Muscle of arm (tissue), 12 donors: ENCODE results near the gene KCNQ4. TPM values are rescaled to one million over a fixed set of nuclear protein-coding genes. Genes with fewer than 3 reads are reported as not detected.

ENCODE experiments used
- DNase-seq: peaks from one replicate; pipeline ENCODE4 v3.0.0-alpha.2; 2013
- polyA plus RNA-seq, 12 donors: library from polyadenylated mRNA; unstranded; fragments of 120-200 nt; gene quantifications; one replicate each; pipeline ENCODE4 v1.2.1, GENCODE V29; 2013; ENCODE audit not compliant: insufficient read length in 12 of 12

The KCNQ4 gene
- polyA plus RNA-seq, 12 donors: 9.0 to 36.6 (median 23.6) TPM; not detected in 1

GRCh38 chr1:40774266-40774998 lies 9.2 kb upstream of the KCNQ4 start:
- DNase-seq: peak; percentile 40

DNA sequence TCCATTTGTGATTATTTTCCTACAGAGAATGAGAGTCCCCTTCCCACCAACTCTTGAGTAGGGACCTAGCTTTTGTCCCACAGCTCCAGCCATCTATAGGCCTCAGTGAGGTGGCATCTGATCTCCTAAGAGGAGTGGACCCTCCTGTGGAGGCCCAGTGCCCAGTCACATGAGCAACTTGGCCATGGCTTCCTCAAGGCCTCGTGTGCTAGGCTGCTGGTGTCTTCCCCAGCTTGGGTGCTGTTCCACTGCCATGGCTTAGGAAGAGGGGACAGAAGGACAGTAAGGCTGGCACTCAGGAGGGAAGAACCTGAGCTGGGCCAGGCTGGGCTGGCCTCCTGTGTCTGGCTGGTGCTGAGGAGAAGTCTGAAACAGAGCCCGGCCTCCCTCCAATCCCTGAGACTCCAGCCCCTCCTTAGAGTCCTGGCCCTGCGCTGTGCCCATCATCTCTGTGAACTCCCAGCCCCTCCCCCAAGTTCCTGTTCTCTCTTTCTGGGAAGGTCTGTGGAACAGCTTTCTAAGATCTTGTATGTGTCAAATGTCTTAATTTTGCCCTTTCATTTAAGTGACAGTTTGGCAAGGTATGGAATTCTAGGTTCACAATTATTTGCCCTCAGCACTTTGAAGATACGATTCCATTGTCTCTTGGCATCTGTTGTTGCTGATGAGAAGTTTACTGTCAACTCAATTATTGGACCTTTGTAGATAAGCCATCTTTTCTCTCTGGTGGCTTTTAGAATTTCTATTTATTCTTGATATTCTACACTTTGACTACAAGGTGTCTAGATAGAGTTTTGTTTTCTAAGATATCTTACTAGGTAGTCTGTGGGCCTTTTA lies 7.1 kb upstream of the KCNQ4 start:
- no peak for DNase-seq

GRCh38 chr1:40777224-40777970 lies 6.2 kb upstream of the KCNQ4 start:
- DNase-seq: no peak

DNA sequence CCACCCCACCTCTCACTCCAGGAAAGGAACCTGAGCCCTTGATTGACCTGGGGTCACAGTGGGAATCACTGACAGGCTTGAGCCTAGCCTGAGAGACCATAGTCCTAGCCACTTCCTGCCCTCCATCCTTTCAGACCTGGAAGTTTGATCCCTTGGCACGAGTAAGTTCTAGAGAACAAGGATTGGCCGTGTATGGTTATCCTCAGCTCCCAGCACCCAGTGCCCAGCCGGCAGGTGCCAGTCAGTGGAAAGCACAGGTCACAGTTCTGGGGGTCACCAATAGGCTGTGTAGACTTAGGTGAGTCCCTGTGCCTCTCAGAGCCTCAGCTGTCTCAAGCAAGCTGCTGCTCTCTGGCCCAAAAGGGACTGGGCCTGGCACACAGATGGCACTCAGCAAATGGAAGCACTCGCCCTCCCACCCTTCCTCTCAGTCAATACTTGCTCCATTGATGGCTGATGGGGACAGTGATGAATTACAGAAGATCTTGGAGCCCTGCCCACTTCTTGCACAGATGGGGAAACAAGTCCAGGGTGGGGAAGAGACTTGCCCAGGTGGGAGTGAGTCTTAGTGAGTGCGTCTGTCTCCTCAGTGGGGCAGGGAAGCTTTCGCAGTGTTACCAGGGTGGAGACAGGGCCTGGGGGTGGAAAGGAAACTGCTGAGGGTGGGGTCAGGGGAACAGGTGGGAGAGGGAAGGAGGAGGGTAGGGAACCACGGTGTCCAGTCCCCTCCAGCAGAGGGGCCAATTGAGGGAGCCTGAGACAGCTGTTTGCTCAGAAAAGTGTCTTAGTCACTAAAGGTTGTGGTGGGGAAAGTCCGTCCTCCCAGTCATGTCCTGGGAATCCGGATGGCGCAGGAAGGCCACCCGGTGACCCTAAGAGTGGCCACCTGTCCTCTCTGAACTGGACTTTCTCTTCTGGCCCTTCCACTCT lies 2.6 kb upstream of the KCNQ4 start:
- no peak for DNase-seq

DNA sequence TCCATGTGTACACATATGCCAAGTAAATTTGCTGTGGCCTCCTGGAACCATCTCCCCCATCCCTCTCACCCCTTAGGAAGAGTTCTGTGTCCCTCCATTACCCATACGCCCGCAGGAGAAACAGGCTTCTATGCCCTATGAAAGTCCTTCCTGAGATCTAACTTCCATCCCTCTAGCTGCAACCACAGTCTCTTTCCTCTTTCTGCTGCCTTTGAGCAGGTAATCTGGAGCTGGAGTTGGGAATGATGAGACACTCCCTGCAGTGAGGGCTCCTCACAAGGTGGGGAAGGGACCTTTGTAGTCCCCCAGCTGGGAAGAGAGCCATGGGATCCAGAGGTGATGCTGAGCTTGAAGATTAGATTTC lies 2.0 kb upstream of the KCNQ4 start:
- DNase-seq: no peak

DNA sequence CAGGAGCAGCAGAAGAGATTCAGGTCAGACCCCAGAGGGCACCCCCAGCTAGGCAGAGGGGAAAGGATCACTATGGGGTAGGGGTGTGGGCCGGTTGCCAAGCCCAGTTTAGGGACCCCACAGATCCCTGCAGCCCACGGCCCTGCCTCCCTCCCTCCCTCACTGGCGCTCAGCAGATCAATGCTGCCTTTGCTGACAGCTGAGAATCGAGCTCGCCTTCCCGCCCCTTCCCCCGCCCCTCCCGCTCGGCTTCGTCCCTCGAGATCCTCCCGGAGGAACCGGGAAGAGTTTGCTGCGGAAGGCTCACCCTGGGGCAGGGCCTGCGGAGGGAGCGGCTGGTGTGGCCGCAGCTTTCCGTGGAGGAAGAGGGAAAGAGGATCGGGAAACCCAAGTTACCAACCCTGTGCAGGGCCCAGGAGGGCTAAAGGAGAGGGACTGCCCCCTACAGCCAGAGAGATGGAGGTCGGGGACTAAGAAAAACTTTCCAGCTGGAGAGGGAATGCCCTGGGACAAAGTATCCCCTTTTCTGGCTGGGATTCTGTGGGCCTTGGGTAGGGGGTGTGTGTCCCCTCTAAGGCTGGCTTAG lies 1.1 kb upstream of the KCNQ4 start:
- DNase-seq: no peak

GRCh38 chr1:40784141-40784770 lies 669 bp downstream of the KCNQ4 start:
- no peak for DNase-seq

DNA sequence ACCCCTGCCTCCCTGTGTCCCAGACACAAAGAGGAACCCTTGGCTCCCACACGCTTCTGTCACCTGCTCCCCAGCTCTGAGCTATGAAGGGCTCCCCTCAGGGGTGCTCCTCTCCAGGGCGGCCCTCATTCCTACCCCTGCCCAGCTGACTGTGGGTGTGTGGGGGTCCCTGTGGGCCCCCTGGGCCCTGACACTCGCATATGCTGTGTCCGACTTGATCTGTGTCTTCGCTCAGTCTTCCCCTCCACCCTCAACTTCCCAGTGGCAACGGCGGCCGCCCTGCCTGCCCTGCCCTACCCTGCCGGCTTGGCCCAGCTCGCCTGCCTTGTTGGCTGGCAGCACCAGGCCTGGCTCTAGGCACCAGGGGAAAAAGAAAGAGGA lies 1.2 kb downstream of the KCNQ4 start:
- DNase-seq: no peak

DNA sequence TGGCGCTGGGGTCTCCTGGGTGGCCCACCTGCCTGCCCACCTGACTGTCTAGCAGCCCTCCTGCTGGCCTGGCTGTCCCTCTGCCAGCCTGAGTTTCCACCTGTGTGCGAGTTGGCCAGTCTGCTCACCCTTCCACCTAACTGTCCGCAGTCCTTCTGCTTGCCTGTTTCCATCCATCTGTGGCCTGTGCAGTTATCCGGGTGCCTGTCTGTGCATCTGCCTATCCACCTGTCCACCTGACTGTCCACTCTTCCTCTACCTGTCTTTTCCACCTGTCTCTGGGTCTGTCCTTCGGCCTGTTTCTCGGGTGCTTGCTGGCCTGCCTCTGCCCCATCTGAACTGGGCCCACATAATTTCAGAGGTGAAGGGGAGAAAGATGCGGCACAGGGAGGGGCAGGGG lies 1.9 kb downstream of the KCNQ4 start:
- DNase-seq: no peak

DNA sequence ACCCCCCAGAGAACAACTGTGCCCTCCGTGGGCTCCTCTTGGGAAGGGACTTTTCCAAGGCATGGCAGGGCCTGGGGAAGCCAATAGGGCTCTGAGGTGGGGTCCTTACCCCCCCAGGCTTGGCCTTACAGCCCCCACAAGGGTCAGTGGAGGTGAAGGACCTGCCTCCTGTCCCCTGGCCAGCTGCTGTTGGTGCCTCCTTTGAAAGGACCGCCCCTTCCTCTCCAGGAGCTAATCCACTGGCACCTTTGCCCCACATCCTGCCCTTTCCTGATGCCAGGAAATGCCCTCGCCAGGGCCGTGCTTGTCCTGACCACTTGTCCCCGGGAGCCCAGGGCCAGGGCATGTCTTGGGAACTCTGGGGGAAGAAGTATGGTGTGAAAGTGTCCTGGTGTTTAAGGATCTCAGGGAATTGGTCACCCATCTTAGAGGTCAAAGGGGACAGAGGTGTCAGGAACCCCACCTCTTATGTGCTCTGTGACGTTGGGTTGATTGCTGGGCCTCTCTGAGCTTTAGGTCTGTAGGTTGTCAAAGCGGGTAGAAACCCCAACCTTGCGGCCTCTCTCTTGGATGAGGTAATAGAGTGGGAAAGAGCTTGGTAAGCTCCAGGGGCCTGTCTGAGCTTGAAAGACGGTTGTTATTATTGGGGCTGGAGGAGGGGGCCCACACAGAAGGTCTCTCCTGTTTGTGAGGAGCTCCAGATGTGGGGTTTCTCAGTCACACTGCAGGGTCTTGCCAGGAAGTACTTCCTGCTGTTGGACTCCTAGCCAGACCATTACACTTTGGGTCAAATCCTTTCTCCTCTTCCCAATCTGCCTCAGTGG lies 2.8 kb downstream of the KCNQ4 start:
- DNase-seq: no peak

DNA sequence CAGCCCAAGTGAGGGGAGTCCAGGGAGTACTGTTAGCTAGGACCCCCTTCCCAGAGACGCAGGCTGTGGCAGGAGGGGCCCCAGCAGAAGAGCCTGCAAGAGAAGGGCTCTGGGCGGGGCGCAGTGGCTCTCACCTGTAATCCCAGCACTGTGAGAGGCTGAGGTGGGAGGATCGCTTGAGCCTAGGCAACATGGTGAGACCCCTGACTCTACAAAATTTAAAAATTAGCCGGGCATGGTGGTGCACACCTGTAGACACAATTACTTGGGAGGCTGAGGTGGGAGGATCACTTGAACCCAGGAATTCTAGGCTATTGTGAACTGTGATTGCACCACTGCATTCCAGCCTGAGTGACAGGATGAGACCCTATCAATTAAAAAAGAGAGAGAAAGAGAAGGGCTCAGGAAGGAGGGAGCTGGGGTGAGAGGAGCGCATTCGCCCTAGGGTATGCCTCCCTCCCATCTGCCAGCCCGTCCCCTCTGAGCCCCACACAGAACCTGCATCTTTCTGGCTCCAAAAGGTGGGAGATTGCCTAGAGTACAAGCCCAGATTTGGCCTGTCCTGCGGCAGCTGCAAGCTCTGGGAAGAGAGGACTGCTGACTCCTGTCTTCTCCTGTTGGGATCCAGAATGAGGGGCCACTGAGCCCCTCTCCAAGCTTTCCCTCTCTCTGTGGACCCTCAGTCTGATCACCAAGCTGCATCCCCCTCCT lies 3.6 kb downstream of the KCNQ4 start:
- DNase-seq: no peak

DNA sequence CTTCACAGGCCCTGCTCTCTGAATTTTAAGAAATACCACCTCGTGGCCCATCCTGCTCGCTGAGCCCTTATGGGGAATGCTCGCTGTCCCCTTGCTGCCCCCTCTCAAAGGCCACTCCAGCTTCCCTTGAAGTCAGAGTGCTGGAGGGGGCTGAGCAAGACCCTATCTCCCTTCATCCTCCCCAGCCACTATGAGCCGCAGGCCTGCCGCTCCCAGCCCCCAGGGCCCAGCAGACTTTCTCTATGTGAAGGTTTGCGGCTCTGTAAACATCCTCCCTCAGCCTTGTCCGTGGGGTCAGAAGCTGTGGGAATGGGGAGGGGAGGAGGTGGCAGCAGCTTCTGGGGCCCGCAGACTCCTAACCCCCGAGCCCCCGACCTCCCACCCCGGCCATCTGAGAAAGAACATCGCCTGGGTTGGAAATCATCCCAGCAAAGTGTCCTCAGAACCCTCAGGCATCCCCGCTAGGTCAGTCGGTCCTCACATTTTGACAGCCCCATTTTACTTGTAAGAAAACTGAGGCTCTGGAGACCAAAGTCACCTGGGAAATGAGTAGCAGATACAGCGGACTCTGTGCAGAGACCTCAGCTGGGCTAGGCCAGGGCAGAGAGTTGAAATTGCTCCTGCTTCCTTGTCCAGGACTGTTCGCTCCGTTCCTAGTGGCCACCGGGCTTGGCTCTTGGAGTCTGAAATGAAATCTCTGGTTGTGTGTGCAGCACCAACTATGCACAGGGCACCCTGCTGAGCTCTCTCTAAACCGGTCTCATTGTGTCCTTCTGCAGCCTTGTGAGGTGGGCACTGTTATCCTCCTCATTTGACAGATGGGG lies 4.4 kb downstream of the KCNQ4 start:
- DNase-seq: no peak

DNA sequence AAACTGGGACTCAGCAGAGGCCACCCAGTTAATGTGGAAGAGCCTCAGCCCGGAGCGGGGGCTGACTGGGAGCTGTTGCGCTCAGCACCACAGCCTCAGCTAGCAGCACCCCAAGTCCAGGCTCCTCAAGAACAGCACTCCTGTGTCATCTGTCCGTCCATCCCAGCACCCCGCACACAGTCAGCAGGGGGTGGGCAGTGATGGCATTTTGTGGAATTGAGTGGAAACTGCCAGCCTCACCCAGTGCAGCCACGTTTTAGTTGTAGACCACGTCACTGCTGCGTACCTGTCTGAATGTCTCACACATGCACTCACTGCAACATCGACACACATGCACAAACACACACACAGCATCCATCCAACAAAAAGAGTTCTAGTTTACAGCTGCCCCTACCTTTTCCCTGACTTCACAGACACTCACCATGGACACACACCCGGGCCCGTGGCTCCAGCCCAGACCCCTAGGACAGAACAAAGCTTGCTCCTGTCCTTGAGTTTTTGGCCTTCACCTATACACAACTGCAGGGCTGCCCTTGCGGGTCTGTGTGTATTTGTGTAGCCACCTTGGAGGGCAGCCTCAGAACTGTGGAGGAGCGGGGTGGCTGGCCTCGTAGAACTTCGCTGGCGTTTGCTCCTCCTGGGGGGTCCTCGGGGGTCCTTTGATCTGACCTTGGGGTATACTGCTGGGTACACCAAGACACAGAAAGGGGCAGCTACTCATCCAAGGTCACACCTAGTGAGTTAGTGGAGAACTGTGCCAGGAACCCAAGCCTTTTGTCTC lies 5.2 kb downstream of the KCNQ4 start:
- DNase-seq: no peak

- no peak for DNase-seq
These were observed 5.7 kb downstream of the KCNQ4 start for GRCh38 chr1:40789342-40789598.

DNA sequence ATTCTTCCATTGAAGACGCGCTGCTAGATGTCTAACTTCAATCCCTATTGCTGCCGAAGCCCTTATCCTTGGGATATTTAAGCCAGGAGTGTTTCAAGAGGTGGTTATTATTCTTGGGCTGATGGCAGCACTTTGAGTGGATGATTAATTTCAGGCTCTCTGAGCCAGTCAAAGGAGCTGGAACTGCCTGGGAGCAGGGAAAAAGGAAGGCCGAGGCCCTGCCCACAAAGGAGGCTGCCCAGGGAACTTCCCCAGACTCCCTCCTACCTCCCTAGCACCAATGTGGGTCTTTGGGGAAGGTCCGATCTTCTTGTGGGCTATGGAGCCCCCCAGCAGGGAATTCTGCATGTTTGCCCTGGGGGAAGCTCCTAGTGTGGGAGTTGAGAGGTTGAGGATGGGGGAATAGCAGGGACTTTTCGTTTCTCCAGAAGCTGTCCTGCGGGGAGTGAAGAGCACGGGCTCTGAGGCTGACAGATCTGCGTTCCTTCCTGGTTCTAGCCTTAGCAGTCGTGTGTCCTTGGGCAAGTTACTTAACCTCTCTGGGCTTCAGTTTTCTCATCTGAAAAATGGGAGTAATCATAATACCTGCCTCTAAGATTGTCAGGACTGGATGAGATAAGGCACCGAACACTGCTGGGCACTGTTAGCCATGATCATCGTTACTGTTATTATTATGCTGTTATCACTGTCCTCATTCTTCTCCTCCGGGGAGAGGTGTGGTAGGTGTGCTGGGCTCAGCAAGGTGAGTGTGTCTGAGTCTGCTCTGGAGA lies 6.3 kb downstream of the KCNQ4 start:
- DNase-seq: no peak

DNA sequence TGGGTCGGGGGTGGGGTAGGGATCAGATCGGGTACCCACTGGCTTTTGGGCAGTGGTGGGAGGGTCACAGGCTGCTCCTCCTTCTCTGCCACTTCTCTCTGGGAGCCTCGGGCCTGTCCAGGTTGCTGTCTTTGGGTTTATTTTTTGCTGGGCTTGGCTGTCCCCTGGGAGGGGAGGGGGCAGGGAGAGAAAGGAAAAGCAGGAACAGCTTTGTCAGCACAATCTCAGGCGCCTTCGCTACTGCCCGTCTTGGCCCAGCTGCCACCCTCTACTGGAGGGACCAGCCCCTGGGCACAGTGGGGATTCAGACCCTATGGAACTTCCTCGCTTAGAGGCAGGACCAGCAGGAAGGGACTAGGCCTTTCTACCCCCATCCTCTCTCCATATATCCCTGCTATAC lies 8.4 kb downstream of the KCNQ4 start:
- DNase-seq: no peak

- no peak for DNase-seq
These were observed 10.0 kb downstream of the KCNQ4 start for GRCh38 chr1:40793617-40794016.
